IPS-18a (cell line): ENCODE results near the gene KLK2.

Experiments used
- H3K27ac ChIP-seq: one replicate; pipeline ENCODE4 v1.5.1; 2013; ENCODE audit warnings: low read length
- H3K27me3 ChIP-seq: one replicate; pipeline ENCODE4 v1.6.1; 2013; ENCODE audit warnings: mild to moderate bottlenecking, low read length; ENCODE audit not compliant: control insufficient read depth, insufficient read depth
- H3K36me3 ChIP-seq: one replicate; pipeline ENCODE4 v1.6.1; 2013; ENCODE audit warnings: low read depth, low read length; ENCODE audit not compliant: control insufficient read depth
- H3K4me1 ChIP-seq: one replicate; pipeline ENCODE4 v1.6.1; 2013; ENCODE audit warnings: low read depth, low read length; ENCODE audit not compliant: control insufficient read depth
- H3K4me3 ChIP-seq: one replicate; pipeline ENCODE4 v1.5.1; 2013; ENCODE audit warnings: low read length
- H3K9ac ChIP-seq: one replicate; pipeline ENCODE4 v1.6.1; 2013; ENCODE audit warnings: mild to moderate bottlenecking, low read length, moderate library complexity
- H3K9me3 ChIP-seq: one replicate; pipeline ENCODE4 v1.6.1; 2013; ENCODE audit warnings: low read depth, low read length; ENCODE audit not compliant: control insufficient read depth

The KLK2 gene

DNA sequence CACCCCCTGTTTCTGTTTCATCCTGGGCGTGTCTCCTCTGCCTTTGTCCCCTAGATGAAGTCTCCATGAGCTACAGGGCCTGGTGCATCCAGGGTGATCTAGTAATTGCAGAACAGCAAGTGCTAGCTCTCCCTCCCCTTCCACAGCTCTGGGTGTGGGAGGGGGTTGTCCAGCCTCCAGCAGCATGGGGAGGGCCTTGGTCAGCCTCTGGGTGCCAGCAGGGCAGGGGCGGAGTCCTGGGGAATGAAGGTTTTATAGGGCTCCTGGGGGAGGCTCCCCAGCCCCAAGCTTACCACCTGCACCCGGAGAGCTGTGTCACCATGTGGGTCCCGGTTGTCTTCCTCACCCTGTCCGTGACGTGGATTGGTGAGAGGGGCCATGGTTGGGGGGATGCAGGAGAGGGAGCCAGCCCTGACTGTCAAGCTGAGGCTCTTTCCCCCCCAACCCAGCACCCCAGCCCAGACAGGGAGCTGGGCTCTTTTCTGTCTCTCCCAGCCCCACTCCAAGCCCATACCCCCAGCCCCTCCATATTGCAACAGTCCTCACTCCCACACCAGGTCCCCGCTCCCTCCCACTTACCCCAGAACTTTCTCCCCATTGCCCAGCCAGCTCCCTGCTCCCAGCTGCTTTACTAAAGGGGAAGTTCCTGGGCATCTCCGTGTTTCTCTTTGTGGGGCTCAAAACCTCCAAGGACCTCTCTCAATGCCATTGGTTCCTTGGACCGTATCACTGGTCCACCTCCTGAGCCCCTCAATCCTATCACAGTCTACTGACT is 18.4 kb upstream of the KLK2 start, which contains the start of gene KLK3:
Gene KLK3 (plus strand): TSS at position 280 of the 775 bp plus-strand sequence. CDS start 41 bp downstream, at position 321.
- Histone ChIP-seq H3K27ac (no peak within 1 kb of the TSS), H3K9me3 (no peaks in the 10 kb centered on the region), H3K4me1 (no peaks in the 10 kb centered on the region), H3K9ac (no peak within 1 kb of the TSS), H3K36me3 (no peaks in the 10 kb centered on the region), H3K4me3 (no peak within 1 kb of the TSS), H3K27me3 (no peaks in the 10 kb centered on the region)

DNA sequence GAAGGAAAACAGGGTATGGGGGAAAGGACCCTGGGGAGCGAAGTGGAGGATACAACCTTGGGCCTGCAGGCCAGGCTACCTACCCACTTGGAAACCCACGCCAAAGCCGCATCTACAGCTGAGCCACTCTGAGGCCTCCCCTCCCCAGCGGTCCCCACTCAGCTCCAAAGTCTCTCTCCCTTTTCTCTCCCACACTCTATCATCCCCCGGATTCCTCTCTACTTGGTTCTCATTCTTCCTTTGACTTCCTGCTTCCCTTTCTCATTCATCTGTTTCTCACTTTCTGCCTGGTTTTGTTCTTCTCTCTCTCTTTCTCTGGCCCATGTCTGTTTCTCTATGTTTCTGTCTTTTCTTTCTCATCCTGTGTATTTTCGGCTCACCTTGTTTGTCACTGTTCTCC is 15.9 kb upstream of the KLK2 start:
- Histone ChIP-seq H3K4me3 (no peak overlapping the region), H3K27me3 (no peaks in the 10 kb centered on the region), H3K27ac (no peak overlapping the region), H3K4me1 (no peaks in the 10 kb centered on the region), H3K9ac (no peak overlapping the region), H3K36me3 (no peaks in the 10 kb centered on the region), H3K9me3 (no peaks in the 10 kb centered on the region)

GRCh38 chr19:50858886-50859285 is 14.4 kb upstream of the KLK2 start:
- Histone ChIP-seq H3K4me3 (no peak overlapping the region), H3K9me3 (no peaks in the 10 kb centered on the region), H3K27me3 (no peaks in the 10 kb centered on the region), H3K4me1 (no peaks in the 10 kb centered on the region), H3K27ac (no peak overlapping the region), H3K36me3 (no peaks in the 10 kb centered on the region), H3K9ac (no peak overlapping the region)

- H3K27me3 ChIP-seq, result no peaks in the 10 kb centered on the region
- H3K9me3 ChIP-seq, result no peaks in the 10 kb centered on the region
- H3K9ac ChIP-seq, result no peak overlapping the region
- no peak overlapping the region for H3K4me3 ChIP-seq
- H3K36me3 ChIP-seq, result no peaks in the 10 kb centered on the region
- H3K4me1 ChIP-seq, result no peaks in the 10 kb centered on the region
- H3K27ac ChIP-seq, result no peak overlapping the region
Observed at GRCh38 chr19:50859849-50860248, 13.4 kb upstream of the KLK2 start.

DNA sequence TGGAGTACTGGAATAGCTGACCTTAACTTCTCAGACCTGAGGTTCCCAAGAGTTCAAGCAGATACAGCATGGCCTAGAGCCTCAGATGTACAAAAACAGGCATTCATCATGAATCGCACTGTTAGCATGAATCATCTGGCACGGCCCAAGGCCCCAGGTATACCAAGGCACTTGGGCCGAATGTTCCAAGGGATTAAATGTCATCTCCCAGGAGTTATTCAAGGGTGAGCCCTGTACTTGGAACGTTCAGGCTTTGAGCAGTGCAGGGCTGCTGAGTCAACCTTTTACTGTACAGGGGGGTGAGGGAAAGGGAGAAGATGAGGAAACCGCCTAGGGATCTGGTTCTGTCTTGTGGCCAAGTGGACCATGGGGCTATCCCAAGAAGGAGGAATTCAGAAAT is 12.2 kb upstream of the KLK2 start:
- Histone ChIP-seq H3K9ac (no peak overlapping the region), H3K27me3 (no peaks in the 10 kb centered on the region), H3K4me1 (no peaks in the 10 kb centered on the region), H3K4me3 (no peak overlapping the region), H3K27ac (no peak overlapping the region), H3K9me3 (no peaks in the 10 kb centered on the region), H3K36me3 (no peaks in the 10 kb centered on the region)

DNA sequence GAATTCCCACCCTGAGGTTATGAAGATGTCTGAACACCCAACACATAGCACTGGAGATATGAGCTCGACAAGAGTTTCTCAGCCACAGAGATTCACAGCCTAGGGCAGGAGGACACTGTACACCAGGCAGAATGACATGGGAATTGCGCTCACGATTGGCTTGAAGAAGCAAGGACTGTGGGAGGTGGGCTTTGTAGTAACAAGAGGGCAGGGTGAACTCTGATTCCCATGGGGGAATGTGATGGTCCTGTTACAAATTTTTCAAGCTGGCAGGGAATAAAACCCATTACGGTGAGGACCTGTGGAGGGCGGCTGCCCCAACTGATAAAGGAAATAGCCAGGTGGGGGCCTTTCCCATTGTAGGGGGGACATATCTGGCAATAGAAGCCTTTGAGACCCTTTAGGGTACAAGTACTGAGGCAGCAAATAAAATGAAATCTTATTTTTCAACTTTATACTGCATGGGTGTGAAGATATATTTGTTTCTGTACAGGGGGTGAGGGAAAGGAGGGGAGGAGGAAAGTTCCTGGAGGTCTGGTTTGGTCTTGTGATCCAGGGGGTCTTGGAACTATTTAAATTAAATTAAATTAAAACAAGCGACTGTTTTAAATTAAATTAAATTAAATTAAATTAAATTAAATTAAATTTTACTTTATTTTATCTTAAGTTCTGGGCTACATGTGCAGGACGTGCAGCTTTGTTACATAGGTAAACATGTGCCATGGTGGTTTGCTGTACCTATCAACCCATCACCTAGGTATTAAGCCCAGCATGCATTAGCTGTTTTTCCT is 11.5 kb upstream of the KLK2 start:
- Histone ChIP-seq H3K36me3 (no peaks in the 10 kb centered on the region), H3K27me3 (no peaks in the 10 kb centered on the region)

GRCh38 chr19:50869479-50869878 is 3.8 kb upstream of the KLK2 start:
- no peaks in the 10 kb centered on the region for H3K4me1 ChIP-seq
- no peak overlapping the region for H3K9ac ChIP-seq
- H3K4me3 ChIP-seq, result no peak overlapping the region
- H3K27ac ChIP-seq, result no peak overlapping the region
- no peaks in the 10 kb centered on the region for H3K9me3 ChIP-seq
- no peaks in the 10 kb centered on the region for H3K36me3 ChIP-seq
- H3K27me3 ChIP-seq, result peaks cover 10% of the 10 kb centered on the region

More for the DNA sequence above, 11.5 kb upstream of the KLK2 start:
- H3K27ac ChIP-seq, result no peak overlapping the region
- no peaks in the 10 kb centered on the region for H3K9me3 ChIP-seq
- no peak overlapping the region for H3K9ac ChIP-seq
- H3K4me1 ChIP-seq, result no peaks in the 10 kb centered on the region
- H3K4me3 ChIP-seq, result no peak overlapping the region

DNA sequence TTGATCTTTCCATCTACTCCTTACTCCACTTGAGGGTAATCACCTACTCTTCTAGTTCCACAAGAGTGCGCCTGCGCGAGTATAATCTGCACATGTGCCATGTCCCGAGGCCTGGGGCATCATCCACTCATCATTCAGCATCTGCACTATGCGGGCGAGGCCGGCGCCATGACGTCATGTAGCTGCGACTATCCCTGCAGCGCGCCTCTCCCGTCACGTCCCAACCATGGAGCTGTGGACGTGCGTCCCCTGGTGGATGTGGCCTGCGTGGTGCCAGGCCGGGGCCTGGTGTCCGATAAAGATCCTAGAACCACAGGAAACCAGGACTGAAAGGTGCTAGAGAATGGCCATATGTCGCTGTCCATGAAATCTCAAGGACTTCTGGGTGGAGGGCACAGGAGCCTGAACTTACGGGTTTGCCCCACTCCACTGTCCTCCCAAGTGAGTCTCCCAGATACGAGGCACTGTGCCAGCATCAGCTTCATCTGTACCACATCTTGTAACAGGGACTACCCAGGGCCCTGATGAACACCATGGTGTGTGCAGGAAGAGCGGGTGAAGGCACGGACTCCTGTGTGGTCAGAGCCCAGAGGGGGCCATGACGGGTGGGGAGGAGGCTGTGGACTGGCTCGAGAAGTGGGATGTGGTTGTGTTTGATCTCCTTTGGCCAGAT is 2.7 kb upstream of the KLK2 start:
- no peak overlapping the region for H3K4me3 ChIP-seq
- H3K9ac ChIP-seq, result no peak overlapping the region
- H3K4me1 ChIP-seq, result no peaks in the 10 kb centered on the region
- H3K27me3 ChIP-seq, result peaks cover 12% of the 10 kb centered on the region
- H3K9me3 ChIP-seq, result no peaks in the 10 kb centered on the region
- H3K36me3 ChIP-seq, result no peaks in the 10 kb centered on the region
- H3K27ac ChIP-seq, result no peak overlapping the region

DNA sequence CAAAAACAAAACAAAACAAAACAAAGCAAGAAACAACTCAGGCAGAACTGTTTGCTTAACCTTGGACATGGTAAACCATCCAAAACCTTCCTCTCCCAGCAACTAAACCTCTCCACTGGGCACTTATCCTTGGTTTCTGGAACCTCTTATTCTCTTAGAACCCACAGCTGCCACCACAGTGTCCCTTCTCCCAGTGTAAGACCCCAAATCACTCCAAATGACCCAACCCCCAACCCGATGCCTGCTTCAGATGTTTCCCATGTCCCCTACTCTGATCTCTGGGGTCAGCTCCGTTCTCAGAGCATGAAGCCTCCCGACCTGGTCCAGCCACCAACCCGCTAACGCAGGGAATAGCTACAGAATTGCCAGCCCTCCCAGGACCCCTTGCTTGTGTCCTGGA is 972 bp downstream of the KLK2 start:
- H3K27me3 ChIP-seq, result peaks cover 8% of the 10 kb centered on the region
- no peak overlapping the region for H3K4me3 ChIP-seq
- H3K9me3 ChIP-seq, result no peaks in the 10 kb centered on the region
- no peak overlapping the region for H3K9ac ChIP-seq
- H3K27ac ChIP-seq, result no peak overlapping the region
- H3K4me1 ChIP-seq, result no peaks in the 10 kb centered on the region
- no peaks in the 10 kb centered on the region for H3K36me3 ChIP-seq

DNA sequence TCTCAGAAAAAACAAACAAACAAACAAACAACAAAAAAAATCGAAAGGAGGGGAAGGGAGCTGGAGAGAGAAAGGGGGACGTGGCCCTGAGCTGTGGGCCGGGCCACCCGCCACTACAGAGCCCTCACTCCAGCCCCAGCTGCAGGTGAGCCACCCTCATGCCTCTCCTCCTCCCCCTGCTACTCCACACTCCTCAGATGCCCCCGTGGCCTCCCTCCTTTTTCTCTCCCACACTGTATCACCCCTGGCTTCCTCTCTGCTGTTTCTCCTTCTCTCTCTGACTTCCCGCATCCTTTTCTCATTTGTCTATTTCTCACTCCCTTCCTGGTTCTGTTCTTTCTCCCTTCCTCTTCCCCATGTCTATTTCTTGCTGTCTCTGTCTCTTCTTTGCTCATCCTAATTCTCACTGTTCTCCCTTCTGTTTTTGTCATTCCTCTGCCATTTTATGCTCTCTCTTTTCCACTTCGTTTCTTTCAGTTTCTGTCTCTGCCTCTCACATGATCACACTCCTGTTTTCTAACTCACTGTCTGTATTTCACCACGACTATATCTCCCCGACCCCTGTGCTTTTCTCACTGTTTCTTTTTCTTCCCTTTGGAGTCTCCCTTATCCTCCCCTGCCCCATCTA is 2.7 kb downstream of the KLK2 start:
- peaks cover 8% of the 10 kb centered on the region for H3K27me3 ChIP-seq
- no peak overlapping the region for H3K4me3 ChIP-seq
- no peaks in the 10 kb centered on the region for H3K9me3 ChIP-seq
- H3K9ac ChIP-seq, result no peak overlapping the region
- H3K4me1 ChIP-seq, result no peaks in the 10 kb centered on the region
- no peaks in the 10 kb centered on the region for H3K36me3 ChIP-seq
- H3K27ac ChIP-seq, result no peak overlapping the region

- Histone ChIP-seq H3K4me3 (no peak overlapping the region), H3K9me3 (no peaks in the 10 kb centered on the region), H3K27ac (no peak overlapping the region), H3K4me1 (no peaks in the 10 kb centered on the region), H3K36me3 (no peaks in the 10 kb centered on the region), H3K9ac (no peak overlapping the region), H3K27me3 (peaks cover 8% of the 10 kb centered on the region)
Observed at GRCh38 chr19:50876456-50876855, 3.2 kb downstream of the KLK2 start.
